Umbilical cord (tissue), 1 donor: ENCODE results near the gene TLX1. TPM values are rescaled to one million over a fixed set of nuclear protein-coding genes. Genes with fewer than 3 reads are reported as not detected.

ENCODE experiments used
- total RNA-seq: library from RNA; depleted of rRNA; stranded (reverse); fragments of >200 nt; gene quantifications from one replicate; pipeline ENCODE4 v1.2.3, GENCODE V29; 2014; ENCODE audit warnings: low replicate concordance; ENCODE audit not compliant: insufficient read depth

TLX1 gene
- total RNA-seq, 1 donor from 2014 or later = 3.4 TPM

Other genes starting within 250 kb of the TLX1 start
- gene SLF2, start 218.3 kb upstream of the TLX1 start, total RNA-seq = 59.7 TPM
- 0.24 TPM for gene SEMA4G, start 161.8 kb upstream of the TLX1 start, total RNA-seq
- gene MRPL43, start 143.8 kb upstream of the TLX1 start, total RNA-seq = 73.7 TPM
- 8.7 TPM for gene TWNK, start 143.8 kb upstream of the TLX1 start, total RNA-seq
- gene LZTS2, start 131.5 kb upstream of the TLX1 start, total RNA-seq = 37.6 TPM
- 0.48 TPM for gene PDZD7, start 100.2 kb upstream of the TLX1 start, total RNA-seq
- 18.1 TPM for gene SFXN3, start 100.1 kb upstream of the TLX1 start, total RNA-seq
- gene KAZALD1, start 69.3 kb upstream of the TLX1 start, total RNA-seq = 11.8 TPM
- gene LBX1, start 98.2 kb downstream of the TLX1 start, total RNA-seq = 0.24 TPM
- 9.9 TPM for gene BTRC, start 222.9 kb downstream of the TLX1 start, total RNA-seq